Activated CD8-positive, alpha-beta memory T cell treated with anti-CD3 and anti-CD28 coated beads, Interleukin-2, amount 50 U/mL, for 4 hours (primary cell): ENCODE measurements around the gene SLC39A12.

ENCODE experiments used
- DNase-seq: peaks from one replicate; pipeline ENCODE4 v3.0.0-alpha.2; 2020

Gene SLC39A12

DNA sequence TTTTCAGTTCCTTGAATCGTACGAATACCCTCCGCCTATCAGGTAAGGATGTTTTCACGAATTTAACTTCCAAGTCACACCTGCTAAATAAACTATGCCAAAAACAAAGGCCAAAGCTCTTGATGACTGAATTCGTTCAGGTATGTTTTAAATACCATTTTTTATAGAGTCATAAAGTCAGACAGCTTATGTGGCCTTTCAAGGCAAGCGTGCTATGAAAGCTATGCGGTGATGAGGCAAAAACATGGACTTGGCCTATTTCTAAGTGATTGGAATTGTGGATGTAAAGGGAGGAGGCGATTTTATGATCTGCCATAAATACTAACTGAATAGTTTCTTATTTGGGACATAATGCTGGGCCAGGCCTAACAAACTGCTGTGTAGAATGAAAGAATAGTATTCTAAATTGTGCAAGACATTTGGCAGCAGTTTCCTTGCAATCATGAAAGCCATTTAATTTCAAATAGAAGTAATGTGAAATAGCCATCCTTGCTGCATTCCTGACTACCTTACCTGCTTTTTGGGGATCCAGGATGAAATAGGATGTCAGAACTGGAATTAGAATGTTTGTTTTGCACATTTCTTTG lies 14.0 kb downstream of the SLC39A12 start:
- no peak for DNase-seq

DNA sequence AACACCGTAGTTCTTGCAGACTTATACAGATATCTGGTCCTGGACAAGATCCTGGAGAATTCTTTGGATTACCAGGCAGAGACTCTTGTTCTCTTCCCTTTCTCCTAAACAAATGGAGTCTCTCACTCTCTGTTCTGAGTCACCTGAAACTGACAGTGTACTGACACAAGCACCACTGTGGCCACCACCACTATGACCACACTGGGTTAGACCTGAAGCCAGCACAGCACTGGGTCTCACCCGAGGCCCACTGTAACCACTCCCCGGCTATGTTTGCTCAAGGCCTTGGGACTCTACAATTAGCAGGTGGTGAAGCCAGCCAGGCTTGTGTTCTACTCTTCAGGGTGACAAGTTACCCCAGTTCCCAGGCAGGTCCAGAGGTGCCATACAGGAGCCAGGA lies 22.8 kb downstream of the SLC39A12 start:
- no peak for DNase-seq

- no peak for DNase-seq
Measured at GRCh38 chr10:17980846-17981565, 29.3 kb downstream of the SLC39A12 start.

DNA sequence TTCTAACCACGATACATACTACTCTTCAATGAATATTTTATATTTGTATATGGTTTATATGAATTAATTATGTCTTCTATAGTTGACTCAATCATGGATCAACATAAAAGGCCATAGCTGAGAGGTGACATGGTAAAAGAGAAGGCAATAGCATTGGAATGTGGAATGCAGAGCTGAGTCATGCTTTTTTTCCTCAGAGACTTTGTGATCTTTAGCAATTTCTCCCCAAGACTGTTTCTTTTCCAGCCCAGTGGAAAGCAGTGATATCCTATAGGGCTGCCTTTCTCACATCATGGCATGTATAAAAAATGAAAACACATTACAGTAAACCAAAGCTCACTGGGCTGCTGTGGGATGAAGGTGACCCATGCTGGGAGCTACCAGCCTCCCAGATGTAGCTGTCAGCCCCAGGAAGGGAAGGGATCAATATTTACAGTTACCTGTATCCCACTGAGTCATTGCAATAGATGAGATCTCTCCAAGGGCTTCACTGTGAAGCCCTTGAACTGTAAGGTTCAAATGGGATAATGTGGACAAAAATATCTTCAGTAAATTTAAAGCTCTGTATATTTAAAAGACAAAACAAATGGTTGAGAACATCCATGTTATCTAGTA lies 30.2 kb downstream of the SLC39A12 start:
- no peak for DNase-seq

DNA sequence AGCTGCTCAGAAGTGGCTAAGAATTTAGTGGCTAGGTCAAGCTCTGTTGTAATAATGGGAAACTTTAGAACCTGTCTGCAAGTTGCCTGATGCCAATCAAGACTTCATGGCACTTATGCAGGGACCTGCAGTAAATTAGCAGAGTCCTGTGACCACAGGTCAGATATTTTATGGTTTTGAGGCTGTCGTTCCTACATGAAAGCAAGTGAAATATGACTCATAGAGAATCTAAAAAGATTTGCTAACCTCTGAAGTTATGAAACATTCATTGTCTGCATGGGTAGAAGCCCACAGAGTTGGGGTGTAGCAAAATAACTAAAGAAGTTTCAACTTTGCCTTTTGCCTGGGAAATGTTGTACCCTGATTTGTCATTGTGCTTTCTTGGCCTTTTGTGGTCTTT lies 32.3 kb downstream of the SLC39A12 start:
- no peak for DNase-seq

DNA sequence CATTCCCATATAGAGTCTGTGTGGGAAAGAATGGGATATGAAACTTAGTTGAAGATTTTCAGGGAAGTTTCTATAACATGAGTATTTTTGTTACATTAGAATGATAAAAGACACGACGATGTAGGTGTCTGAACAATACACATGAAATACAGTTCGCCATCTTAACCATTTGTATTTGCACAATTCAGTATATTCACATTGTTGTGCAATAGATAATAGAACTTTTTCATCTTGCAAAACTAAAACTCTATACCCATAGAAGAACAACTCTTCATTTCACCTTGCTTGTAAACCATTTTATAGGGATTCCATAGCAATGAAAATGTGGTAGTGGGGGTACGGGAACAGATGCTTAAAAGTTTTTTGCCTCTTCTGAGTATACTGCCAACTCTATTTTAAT lies 32.8 kb downstream of the SLC39A12 start:
- DNase-seq: no peak

GRCh38 chr10:17989908-17990767 lies 38.4 kb downstream of the SLC39A12 start:
- DNase-seq: no peak

DNA sequence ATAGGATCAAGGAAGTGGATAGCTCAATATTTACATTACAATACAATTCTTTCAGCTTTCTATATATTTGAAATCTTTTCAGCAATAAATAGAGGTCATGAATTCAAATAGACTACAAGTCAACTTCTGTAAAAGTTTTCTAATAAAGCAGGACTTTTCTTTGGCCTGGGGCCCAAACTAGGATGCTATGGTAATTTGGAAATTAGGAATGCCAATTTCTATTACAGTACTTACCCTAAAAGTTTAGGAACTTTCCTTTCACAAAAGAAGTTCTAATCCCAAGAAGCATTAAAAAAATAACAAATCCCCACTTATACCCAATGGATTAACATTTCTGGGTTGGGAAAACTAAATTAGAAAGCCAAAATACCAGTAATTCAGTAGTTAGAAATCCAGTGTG lies 40.5 kb downstream of the SLC39A12 start:
- DNase-seq: no peak

DNA sequence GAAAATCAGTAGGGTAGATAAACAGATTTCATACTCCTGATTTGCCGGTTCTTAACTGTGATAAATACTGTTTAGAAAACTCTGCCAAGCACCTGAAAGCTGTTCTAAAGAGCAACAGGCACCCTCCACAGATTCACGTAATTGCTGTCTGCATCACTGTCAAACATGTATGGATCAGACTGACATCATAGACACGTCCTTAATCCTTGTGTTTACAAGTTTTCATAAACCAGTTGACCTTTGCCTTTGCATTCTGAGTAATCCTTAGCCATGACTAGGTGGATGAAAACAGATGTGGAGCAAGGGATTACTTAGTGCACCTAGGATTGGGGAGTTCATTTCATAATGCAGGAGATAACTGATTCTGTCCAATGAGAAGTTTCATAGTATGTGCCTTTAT lies 41.6 kb downstream of the SLC39A12 start:
- no peak for DNase-seq

DNA sequence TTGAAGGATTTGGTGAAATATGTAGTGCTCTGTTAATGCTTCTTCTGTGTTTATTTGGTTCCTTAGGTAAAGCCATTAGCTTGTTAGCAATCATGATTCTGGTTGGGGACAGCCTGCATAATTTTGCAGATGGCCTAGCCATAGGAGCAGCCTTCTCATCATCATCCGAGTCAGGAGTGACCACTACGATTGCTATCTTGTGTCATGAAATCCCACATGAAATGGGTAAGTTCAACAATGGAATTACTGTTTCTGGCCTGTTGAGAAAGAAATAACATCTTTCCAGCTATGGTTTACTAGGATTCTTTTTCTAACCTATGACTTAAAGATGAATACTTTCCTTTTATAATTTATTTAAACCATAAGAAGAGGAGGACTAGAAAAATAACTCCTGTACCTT lies 48.9 kb downstream of the SLC39A12 start:
- no peak for DNase-seq

DNA sequence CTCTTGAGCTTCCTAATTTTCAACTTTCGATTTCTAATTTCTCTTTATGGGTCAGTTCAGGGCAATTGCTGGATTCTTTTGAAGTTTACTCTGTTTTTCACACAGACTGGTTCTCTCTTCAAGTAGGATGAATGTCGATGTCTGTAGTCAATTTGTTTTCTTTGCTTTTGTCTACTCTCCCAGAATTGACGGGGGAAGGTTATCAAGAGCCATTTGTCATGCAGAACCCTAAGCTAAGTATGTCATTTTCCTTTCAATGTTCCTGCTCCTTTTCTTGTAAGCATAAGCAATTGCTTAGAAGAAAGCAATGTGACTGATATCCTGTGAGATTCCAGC lies 53.7 kb downstream of the SLC39A12 start:
- DNase-seq: no peak

DNA sequence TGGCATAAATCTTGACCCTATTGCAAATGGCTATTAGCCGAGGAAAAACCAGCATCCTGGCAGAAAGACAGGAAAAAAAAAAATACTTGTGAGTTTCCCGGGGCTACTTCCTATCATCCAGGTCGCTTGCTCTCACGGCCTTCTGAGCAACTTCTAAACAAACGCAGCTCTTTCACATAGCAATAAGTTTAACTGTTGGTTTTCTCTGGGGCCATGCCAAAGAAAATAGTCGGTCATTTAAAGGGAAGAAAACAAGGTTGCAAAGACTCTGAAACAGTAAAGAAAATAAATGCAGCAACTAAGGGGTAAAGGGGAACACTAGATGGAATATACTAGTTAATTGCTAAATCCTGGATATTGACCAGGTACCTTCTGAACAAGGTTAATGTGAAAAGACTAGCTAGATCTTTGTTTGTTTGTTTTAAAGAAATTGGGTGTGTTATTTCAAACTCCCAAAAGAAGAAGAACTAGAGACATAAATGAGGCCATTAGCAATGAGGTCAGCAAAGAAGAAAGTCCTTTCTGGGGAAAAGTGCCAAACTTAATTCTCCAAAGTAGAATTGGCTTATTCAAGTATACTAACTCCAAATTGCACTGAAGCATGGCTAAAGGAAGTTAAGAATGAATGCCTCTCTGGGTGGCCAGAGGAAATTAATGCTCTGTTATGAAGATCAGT lies 54.2 kb downstream of the SLC39A12 start:
- DNase-seq: no peak

- no peak for DNase-seq
Measured at GRCh38 chr10:18008986-18009385, 57.3 kb downstream of the SLC39A12 start.

- DNase-seq: no peak
Measured at GRCh38 chr10:18010050-18010449, 58.3 kb downstream of the SLC39A12 start.

DNA sequence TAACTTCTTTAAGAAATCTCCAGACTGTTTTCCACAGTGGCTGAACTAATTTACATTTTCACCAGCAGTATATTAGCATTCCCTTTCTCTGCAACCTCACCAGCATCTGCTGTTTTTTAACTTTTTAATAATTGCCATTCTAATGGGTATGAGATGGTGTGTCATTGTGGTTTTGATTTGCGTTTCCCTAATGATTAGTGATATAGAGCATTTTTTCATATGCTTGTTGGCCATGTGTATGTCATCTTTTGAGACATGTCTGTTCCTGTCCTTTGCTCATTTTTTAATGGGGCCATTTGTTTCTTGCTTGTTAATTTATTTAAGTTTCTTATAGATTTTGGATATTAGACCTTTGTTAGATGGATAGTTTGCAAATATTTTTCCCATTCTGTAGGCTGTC lies 68.8 kb downstream of the SLC39A12 start:
- DNase-seq: no peak

GRCh38 chr10:18021725-18022480 lies 70.2 kb downstream of the SLC39A12 start:
- DNase-seq: no peak

DNA sequence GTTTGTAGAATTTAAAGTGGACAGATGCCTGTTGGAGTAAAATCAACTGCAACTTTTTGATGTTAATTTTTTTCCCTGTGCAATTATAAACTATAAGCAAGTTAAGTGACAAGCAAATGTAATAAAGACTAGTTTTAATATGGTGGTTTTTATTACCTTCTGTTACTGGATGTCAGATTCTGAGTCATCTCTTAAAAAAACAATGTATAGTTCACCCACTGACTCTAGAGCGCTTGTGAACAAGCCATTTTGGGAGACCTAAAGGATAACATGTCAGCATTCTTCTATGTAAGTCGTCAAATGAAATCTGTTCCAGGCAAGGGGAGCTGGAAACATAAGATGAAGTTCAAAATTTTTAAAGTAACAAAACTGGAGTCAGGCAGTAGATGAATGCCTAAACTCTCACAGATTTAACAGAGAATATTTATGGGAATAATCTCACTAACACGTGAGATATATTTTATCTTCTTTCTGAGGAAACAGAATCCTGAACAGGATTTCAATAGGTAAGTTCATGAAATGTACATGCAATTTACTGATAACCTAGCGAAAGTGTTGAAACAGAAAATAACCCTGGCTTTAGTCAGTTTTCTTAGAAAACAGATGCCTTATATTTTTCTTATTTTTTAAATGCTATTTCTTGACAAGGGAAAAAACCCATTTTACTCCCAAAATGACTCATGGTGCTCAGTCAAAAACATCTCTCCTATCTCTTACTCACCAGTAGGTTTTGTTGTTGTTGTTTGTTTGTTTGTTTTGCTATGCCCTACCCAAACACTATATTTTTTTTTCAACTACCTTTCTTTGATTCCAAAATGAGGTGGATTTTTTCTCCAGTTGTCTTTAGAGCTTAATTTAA lies 91.7 kb downstream of the SLC39A12 start:
- DNase-seq: no peak

DNA sequence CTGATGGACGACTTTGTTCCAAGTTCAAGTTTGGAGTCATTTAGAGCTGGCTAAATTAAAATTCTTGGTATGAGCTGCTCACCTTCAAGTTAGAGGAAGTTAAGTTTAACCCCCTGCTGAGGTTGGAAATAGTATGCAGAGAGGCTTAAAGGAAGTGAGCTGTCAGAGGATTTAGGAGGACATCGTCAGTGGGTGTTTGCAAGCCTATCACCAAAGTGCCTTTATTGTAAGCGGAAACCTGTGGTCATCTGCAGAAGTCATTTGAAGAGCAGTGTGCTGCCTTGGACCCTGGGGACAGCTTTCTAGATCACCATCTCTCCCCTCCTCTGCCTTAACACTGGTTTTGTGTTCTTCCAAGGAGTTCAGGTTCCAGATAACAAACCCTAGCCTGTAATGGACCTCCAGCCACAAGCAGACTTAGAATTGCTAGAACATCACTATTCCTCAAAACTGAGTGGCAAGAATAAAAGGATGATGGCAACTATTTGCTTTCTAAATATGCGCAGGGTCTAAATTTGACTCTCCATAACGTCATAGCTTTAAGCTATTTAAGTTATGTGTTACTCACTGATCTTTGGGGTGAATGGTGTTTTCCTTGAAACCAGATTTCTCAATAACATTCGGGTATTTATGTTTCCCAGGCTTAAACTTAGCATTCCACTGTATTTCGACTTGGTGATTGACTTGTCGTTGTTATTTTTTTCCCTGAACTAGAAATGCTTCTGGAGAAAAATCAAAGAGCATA lies 93.4 kb downstream of the SLC39A12 start:
- DNase-seq: no peak

DNA sequence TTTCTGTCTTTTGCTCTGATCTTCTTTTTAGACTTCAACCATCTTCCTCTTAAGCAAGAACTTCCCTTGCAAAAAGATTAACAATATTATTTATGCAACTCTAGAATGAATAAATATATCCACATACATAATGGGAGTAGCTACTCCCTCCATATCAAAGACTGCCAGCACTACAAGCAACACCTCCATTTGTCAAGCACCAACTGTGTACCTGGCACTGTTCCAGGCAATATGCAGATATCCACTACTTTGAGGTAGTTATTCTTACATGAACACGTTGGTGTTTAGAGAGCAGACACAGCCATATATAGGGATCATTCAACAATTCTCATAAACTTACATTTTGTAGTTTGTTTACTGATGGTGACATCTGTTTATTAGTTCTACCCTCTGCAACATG lies 104.9 kb downstream of the SLC39A12 start:
- no peak for DNase-seq

DNA sequence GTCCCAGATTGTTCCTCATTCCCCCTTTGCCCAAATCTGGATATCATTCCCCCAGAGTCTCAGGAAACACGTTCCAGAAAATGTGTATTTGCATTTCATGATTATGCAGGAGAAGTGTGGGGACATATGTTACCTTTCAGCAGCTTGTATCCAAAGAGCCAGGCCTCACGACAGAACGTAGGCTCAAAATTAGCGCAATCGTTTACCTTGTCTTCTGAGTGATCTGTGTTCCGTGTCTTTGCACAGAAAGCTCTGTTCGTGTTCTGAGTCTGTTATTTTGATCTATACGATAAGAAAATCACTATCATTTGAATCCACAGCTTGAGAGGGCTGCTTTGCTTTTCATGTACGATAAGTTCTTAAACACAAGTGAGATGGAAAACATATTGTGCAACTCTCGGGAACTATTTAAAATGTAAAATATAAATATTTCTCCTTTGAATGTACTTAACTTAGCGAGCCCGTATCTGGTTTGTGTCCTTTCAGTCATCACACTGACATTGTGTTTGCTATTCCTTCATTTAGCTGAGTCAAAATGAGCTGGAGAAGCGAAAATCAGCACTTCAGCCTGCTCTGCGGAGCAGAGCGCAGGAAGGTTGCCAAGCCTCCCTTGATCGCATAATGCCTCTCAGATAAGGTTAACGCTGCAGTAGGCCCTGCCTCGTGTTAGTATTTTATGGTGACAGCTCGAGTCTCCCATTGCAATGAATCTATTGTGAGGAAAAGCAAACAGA lies 108.3 kb downstream of the SLC39A12 start:
- DNase-seq: no peak
